ENCODE data around the gene ADRM1.

GRCh38 chr20:62326559-62326958 is 23.8 kb downstream of the ADRM1 start:
- no peak for TF ChIP-seq POLR2A (IDR thresholded peaks at IDR 0.05)
- TF ChIP-seq EP300 (IDR thresholded peaks at IDR 0.05), result no peak
- no peak for TF ChIP-seq CTCF (IDR thresholded peaks at IDR 0.05)
